OCI-M1 (cell line): Measurements from ENCODE around the gene EPHA10.
"Not testable (repeated sequence)": the region's sequence is repeated elsewhere in the genome, so short reads cannot be mapped to it uniquely, and the experiment has no call there.

ENCODE experiments used
- DNase-seq: peaks from one replicate; lab custom pipeline; 2025; lab: John Stamatoyannopoulos, UW

EPHA10 gene

DNA sequence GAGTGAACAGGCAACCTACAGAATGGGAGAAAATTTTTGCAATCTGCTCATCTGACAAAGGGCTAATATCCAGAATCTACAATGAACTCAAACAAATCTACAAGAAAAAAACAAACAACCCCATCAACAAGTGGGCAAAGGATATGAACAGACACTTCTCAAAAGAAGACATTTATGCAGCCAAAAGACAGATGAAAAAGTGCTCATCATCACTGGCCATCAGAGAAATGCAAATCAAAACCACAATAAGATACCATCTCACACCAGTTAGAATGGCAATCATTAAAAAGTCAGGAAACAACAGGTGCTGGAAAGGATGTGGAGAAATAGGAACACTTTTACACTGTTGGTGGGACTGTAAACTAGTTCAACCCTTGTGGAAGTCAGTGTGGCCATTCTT, 6.5 kb upstream of the EPHA10 start:
- not testable (repeated sequence) for DNase-seq

DNA sequence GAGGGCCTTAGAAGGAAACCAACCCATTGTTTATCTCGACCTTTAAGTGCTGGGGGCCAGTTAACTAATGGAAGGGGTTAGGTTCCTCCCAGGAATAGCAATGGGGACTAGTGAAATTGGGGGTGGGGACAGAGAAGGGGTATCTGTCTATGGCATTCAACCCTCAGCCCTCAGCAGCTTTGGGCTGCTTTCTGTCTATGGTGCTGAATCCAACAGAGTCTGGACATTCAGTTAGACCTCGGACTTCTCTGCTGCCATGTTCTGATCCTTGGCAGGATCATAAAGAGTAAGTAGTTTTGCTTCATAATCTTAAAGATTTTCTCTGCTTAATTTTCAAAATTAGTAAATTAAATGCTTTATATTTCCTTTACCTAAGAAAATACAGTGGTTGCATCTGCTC, 2.6 kb upstream of the EPHA10 start:
- DNase-seq, result no peak

DNA sequence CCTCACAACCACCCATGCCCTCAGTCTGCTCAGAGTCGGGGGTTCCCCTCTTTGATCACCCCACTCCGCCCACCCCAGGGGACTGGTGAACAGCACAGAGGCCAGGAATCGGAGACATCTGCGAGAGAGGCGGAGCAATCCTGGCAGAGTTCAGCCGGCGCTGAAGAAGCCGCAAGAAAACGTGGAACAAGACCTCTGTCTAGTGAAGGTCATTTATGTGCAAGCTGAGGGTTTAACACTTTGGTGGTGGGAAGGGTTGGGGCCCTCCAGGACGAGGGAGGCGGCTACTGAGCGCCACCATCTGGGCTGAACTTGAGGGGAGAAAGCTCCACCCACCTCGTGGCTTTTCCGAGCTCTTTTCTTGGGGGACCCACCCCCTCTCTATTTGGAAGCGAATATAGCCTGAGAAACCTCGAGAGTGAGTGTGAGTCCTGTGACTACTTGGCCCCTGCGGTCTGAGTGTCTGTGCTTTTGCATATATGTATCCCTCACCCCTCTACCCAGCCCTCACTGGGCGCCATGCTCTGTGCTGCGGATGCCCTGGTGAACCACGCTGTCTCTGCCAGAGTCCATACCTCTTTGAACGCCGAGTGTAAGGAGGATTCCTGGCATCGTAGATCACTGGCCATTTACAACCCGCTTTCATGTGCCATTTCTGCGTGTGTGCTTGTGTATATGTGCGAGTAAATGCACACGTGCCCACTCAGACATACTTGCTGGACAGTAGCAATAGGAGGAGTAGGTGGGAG, 1.2 kb upstream of the EPHA10 start:
- peak; percentile 6 for DNase-seq

DNA sequence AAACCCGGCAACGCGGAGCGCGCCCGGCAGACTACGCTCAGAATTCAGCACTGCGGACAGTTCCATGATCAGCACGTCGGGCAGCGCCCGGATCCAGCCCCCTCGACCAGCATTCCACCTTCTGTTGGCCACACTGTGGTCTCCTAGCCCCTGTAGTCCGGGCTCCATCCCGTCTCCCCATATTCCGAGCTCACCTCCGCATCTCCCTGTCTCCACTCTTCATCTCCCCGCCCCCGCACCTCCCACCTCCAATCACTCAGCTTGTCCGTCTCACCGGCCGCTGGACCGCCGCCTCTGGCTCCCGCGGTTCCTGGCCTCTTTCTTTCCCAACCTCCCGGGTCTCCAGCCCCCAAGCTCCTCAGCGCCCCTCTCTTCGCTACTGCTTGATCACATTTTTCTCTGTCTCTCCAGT, 500 bp downstream of the EPHA10 start:
- peak; percentile 62 for DNase-seq

DNA sequence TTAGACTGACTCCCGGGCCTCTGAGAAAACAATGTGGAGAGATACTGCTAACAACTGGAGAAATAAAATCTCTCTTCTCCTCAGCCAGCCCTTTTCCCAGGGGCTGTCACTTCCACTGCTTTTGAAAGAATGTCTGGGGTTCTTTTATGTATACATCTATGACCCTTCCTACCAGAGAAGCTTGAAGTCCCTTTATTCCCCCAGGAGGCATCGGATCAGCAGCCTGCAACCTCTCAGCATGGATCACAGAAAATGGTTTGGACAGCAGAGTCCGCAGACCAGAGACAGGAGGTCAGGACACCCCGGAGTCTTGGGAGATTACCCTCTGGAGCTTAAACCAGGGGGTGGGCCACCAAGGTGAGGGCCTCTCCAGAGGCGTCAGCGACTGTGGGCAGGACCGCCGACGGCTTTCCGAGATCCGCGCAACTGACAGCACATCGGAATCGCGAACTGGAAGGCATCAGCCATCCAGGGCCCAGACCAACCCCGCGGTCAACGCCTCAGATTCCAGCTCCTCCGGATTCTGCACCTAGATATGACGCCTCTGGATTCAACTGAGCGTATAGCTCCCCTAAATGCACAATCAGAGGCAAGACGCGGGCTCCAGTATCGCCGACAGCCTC, 1.0 kb downstream of the EPHA10 start:
- no peak for DNase-seq

DNA sequence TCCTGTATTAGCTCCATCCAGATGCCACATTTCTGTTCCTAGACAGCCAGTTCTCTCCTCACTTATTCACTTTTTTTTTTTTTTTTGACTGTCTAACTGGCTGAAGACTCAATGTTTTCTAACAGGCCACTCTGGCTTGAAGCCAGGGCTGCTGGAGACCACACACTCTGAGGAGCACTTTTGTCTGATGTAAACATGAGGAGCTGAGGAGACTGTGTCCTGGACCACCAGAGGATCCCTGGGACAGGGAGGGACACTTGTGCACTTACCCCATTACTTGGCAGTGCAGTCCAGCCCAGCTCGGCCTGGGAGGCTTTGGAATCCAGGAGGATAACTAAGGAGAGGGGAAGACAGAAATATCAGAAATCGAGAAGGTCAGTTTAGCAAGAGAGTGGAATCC, 2.4 kb downstream of the EPHA10 start:
- DNase-seq, result no peak

DNA sequence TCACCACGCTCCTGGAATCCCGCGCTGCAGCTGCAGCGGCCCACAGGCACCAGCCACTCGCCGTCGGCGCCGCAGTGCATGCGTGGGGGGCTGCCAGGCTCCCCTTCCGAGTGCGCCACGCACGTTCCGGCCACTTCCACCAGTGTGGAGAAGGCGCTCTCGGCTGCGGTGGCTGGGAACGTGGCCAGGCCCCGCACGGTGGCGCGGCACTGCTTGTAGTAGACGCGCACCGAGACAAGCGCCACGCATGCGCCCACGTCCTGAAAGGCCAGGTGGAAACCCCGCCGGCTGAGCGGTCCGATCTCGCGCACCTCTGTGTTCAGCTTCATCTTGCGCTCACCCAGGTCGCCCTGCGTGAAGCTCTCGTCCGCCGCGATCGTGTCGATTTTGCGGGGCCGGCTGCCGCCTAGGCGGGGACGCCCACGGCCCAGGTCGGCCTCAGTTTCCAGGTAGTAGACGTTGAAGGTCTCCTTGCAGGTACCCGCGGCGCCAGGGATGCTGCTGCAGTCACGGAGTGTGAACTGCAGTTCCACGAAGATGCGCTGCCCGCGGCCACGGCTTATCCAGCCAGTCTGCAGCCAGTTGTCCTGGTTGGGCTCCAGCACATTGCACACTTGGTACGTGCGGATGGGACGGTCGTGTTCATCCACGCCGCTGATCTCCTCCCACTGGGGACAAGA, 3.4 kb downstream of the EPHA10 start:
- no peak for DNase-seq

DNA sequence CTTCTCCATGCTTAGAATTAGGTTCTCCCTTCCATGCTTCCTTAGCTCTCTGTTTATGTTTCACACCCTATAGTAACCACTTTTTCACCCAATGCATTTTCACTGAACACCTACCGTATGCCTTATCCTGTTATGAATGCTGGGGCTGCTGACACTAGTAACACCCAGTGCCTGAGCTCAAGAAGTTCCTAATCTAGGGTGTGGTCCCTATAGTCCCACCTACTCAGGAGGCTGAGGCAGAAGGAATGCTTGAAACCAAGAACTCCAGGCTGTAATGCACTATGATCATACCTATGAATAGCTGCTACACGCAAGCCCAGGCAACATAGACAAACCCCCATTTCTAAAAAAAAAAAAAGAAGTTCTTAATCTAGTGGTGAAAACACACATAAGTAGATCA, 5.5 kb downstream of the EPHA10 start:
- DNase-seq, result no peak

DNA sequence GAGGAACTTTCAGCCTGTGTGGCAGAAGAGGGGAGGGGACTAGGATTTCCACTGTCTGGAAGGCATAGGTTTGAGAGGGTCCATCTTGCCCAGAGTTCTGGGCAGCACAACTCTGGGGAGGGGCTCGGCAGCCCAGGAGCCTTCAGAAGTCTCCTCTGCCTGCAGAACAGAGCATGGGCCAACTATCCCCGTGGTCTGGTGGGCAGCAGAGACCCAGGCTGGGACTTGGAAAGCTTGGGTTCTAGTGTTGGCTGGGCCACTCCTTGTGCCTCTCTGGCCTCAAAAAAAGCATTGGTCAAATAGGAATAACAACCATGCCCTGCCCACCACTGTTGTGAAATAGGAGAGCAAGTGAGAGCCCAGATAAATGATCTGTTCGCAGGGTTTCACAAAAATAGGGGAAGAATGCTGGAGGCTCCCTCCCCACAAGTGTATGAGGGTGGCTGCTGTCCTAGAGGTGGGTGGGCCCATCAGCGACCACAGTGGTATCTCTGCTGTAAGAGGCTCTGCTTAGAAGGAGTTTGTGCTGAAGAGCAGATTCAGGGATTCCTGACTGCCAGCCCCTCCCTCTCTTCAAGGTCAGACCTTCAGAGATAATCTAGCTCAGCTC, 8.9 kb downstream of the EPHA10 start:
- DNase-seq, result peak; percentile 78

DNA sequence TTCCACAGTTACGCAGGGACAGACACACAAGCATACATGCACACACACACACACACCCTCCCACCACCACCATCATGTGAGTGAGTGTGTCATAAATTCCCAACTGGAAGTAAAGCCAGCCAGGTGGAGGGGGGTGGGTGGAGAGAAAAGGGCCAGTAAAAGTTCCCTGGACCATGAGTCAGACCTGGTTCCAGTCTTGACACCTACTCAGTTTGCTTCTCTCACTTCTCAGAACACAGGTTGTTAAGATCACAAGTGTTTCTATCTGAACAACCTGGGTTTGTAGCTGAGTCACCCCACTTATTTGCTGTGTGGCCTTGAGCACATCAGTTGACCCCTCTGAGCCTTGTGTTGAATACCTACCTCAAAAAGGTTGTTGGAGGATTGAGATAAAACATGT, 9.6 kb downstream of the EPHA10 start:
- no peak for DNase-seq

DNA sequence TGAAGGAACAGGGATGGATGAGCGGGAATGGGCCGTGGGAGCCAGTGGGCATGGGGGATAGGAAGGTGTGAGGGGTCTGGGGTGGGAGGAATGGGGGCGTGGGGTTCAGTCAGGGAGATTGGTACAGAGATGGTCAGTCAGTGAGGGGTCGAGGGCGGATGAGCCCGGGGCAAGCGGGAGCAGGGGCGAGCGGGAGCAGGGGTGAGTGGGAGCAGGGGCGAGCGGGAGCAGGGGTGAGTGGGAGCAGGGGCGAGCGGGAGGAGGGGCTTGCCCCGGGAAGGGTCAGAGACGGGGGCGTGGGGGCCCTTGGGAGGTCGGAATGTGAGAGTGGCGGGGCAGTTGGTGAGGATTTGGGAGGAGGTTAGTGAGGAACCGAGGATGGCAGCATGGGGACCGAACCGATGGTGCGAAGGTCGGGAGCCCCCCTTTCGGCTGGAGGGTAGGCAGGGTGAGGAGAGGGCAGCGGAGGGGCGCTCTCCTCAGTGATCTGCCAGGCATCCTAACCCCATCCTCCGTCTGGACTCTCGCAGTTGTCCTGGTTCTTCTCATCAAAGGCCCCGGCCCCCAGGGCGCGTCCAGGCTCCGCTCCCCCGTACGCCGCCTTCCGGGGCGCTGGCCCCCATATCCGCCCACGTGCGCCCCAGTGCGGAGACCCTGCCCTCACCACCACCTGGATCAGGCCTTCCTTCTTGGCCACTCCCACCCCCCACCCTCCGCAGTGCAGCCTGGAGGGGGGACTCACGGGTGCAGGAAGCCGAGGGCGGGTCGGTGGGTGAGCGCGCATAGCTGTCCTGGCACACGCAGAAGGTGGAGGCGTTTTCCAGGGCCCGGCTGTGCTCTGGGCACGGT, 11.2 kb downstream of the EPHA10 start:
- no peak for DNase-seq

DNA sequence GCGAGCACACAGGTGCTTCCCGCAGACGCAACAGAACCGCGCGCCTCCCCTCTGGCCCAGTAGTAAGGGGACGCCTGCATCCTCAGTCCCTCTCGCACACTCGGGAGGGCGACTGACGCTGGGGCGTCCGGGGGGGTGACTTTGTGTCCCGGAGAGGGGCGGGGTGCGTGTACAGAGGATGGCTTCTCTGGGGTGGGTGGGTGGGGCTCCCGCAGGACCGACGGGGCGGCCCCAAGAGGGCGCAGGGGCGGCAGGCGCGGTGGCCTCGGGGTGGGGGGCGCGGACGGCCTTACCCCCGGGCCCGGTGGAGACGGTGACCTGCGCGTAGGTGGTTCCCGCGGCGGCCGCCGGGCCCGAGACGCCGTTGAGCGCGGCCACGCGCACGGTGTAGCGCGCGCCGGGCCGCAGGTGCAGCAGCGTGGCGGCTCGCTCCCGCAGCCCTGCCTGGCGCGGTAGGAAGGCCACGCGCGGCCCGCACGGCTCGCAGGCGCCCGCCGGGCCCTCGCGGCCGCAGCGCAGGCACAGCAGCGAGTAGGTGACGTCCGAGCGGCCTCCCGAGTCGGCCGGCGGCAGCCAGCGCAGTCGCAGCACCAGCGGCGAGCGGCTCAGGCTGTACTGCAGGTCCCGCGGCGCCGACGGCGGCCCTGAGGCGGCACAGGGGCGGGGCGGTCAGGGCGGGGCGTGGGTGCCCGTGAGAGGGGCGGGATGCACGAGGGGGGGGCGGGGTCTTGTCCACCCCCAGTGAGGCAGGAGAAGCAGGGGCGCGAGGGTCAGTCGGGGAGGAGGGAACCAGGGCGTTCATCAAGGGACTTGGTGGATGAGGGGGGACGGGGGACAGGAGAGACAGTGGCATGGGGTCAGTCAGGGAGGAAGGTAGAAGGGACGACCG, 12.1 kb downstream of the EPHA10 start:
- no peak for DNase-seq

DNA sequence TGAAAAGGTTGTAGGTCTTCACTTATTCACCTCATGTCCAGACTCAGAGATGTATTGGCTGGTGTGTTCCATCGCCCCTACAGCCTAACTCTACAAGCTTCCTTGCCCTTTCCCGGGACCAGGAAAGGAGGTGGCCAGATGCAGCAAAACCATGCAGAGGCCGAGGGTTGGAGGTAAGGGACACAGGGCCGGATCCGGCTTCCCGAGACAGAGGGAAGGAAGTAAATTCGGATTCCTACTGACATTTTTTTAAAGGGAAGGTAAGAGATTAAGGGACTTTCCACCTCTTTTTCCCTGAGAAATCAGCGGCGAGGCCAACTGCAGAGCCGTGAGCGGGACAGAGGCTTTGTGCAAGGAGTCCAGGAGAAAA, 12.7 kb downstream of the EPHA10 start:
- no peak for DNase-seq

DNA sequence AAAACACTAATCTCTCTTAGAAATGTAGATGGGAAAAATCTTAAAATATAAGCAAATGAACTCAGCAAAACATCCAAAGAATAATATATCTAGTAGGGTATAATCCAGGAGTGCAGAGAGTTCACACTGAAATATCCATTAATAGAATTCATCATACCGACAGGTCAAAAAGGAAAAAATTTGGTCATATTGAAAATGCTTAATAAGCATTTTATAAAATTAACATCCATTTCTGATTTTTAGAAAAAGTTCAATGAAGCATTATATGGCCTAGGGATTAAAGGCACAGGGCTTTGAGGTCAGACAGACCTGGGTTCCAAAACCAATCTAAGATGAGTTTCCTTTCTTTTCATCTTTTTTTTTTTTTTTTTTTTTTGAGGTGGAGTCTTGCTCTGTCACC, 16.4 kb downstream of the EPHA10 start:
- DNase-seq, result no peak

DNA sequence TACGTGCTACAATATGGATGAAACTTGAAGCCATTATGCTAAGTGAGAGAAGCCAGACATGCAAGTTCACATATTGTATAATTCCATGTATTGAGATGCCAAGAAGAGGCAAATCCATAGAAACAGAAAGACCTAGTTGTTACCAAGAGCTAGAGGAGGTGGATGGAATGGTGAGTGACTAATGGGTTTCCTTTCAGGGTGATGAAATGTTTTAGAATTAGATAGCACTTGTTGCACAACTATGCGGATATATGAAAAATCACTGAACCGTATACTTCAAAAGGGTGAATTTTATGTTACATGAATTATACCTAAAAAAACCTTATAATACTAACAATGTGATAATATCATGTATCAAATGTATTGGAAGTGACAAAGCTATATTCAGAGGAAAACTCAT, 18.1 kb downstream of the EPHA10 start:
- no peak for DNase-seq

DNA sequence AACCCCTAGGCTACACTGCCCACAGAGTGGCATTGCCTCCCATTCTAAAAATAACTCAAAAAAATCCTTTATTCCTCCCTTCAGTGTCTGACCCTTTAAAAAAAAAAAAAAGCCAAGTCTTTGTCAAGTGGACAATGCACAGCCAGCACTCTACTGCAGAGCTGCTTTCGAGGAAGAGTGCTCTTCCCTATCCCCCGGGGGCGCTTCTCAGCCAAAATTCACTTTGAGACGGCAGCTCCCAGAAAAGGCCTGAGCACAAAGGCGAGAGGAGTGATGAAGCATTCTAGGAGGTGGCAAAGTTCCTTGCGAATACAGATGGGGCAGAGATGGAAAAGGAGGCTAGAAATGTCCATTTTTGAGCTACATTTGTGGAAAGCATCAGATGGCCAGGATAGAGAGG, 23.3 kb downstream of the EPHA10 start:
- no peak for DNase-seq

DNA sequence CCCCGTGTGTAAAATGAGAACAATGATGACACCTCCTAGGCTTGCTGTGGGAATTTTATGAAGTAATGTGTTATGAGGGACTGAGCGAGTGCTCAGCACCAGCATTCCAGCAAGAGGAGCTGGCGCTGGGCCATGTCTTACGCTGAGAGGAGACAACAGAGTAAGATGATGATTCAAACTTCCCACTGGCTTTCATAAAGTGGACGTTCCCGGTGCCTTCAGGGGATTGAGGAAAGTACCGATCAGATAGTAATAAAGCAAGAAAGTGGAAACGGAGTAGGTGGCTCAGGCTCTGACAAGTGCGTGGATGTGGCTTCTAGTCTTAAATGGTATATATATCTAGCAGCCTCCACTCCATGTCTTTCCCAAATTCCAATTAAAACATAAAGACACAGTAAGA, 23.8 kb downstream of the EPHA10 start:
- no peak for DNase-seq

DNA sequence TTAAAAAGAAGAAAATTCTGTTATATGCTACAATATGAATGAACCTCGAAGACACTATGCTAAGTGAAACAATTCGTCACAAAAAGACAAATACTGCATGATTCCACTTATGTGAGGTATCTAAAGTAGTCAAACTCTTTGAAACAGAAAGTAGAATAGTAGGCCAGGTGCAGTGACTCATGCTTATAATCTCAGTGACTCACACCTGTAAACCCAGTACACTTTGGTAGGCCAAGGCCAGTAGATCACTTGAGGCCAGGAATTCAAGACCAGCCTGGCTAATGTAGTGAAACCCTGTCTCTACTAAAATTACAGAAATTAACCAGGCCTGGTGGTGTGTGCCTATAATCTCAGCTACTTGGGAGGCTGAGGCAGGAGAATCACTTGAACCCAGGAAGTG, 25.7 kb downstream of the EPHA10 start:
- no peak for DNase-seq

DNA sequence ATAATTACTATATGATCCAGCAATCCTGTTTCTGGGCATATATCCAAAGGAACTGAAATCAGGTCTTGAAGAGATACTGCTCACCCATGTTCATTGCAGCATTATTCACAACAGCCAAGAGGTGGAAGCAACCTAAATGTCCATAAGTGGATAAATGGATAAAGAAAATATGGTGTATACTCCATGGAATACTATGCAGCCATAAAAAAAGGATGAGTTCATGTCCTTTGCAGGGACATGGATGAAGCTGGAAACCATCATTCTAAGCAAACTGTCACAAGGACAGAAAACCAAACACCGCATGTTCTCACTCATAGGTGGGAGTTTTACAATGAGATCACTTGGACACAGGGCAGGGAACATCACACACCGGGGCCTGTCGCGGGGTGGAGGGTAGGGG, 26.3 kb downstream of the EPHA10 start:
- DNase-seq, result not testable (repeated sequence)

DNA sequence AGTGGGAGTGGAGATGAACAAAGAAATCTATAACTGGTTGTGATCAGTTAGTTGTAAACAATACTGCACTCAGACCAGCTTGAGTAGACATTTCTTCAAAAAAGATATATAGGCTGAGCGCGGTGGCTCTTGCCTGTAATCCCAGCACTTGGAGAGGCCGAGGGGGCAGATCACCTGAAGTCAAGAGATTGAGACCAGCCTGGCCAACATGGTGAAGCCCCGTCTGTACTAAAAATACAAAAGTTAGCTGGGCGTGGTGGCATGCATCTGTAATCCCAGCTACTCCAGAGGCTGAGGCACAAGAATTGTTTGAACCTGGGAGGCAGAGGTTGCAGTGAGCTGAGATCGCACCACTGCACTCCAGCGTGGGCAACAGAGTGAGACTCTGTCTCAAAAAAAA, 26.9 kb downstream of the EPHA10 start:
- DNase-seq, result not testable (repeated sequence)
